Tibial artery (tissue), 4 donors: Measurements from ENCODE around the gene VWCE.

Experiments
- DNase-seq, 2 donors: peaks; one replicate each; pipeline ENCODE4 v3.0.0-alpha.2; 2019
- H3K27ac ChIP-seq, 2 donors: fragments of 200-600 bp; sonication (generic) in 1 of 2; 1 replicate in 1 of 2; 2 replicates in 1 of 2; pipeline ENCODE4 v1.5.1; 2018 to 2019; ENCODE audit warnings: mild to moderate bottlenecking in 1 of 2
- H3K27me3 ChIP-seq, 2 donors: fragments of 200-600 bp; sonication (generic) in 1 of 2; one replicate each; pipeline versions ENCODE4 v1.5.1 to v1.6.0; 2016 to 2019
- H3K36me3 ChIP-seq, 3 donors: fragments of 200-600 bp; sonication (generic) in 2 of 3; one replicate each; pipeline ENCODE4 v1.5.1; 2016 to 2019; ENCODE audit warnings: mild to moderate bottlenecking in 2 of 3
- H3K4me1 ChIP-seq, 4 donors: fragments of 200-600 bp; sonication (generic) in 2 of 4; 1 replicate in 3 of 4; 2 replicates in 1 of 4; pipeline ENCODE4 v1.5.1; 2016 to 2019
- H3K4me3 ChIP-seq, 2 donors: fragments of 200-600 bp; sonication (generic) in 1 of 2; 1 replicate in 1 of 2; 2 replicates in 1 of 2; pipeline ENCODE4 v1.5.1; 2018 to 2019; ENCODE audit warnings: mild to moderate bottlenecking in 2 of 2
- H3K9me3 ChIP-seq, 3 donors: fragments of 200-600 bp; sonication (generic) in 1 of 3; one replicate each; pipeline ENCODE4 v1.5.1; 2016 to 2019
- intact Hi-C: fragments of 100-400 bp; cut with DNase I; formaldehyde crosslinking; loops from one replicate; pipeline ENCODE4 v1.15.0; 2023; ENCODE audit warnings: low total_unique reads
- TF ChIP-seq, protein P1 (sequence below), 2 experiments: fragments of 200-600 bp in 1 of 2; fragments of 450-650 bp in 1 of 2; IDR thresholded peaks; one replicate each; pipeline ENCODE4 v1.5.1; 2017 to 2019; ENCODE audit warnings: antibody characterized with exemption in 2 of 2, mild to moderate bottlenecking in 1 of 2, moderate library complexity in 1 of 2

The VWCE gene

DNA sequence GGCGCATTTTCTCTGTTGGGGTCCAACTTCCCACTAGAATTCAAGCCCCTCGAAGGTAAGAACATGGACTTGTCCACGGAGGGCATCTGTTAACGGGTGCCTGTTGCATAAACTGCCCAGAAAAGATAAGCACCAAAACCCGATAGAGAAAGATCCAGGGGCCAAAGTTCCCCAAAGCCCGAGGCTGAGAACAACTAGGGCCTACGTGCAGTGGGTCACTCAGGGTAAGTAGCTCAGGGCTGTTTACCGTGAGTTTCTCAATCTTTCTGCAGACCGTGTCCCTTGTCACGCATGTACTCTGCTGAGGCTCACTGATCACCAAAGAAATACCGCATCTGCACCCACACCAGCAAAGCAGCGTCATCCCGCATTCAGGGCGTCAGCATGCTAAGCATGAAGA is 29.8 kb downstream of the VWCE start:
- no peak overlapping the region for H3K4me3 ChIP-seq
- intact Hi-C loops, result no loop called here
- H3K36me3 ChIP-seq, result no peaks in the 10 kb centered on the region
- no peaks in the 10 kb centered on the region for H3K4me1 ChIP-seq
- no peak for DNase-seq
- H3K27ac ChIP-seq, result no peak overlapping the region
- H3K27me3 ChIP-seq, result no peaks in the 10 kb centered on the region
- TF ChIP-seq, protein P1, sequence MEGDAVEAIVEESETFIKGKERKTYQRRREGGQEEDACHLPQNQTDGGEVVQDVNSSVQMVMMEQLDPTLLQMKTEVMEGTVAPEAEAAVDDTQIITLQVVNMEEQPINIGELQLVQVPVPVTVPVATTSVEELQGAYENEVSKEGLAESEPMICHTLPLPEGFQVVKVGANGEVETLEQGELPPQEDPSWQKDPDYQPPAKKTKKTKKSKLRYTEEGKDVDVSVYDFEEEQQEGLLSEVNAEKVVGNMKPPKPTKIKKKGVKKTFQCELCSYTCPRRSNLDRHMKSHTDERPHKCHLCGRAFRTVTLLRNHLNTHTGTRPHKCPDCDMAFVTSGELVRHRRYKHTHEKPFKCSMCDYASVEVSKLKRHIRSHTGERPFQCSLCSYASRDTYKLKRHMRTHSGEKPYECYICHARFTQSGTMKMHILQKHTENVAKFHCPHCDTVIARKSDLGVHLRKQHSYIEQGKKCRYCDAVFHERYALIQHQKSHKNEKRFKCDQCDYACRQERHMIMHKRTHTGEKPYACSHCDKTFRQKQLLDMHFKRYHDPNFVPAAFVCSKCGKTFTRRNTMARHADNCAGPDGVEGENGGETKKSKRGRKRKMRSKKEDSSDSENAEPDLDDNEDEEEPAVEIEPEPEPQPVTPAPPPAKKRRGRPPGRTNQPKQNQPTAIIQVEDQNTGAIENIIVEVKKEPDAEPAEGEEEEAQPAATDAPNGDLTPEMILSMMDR (IDR thresholded peaks at IDR 0.05), result no peak
- no peaks in the 10 kb centered on the region for H3K9me3 ChIP-seq

DNA sequence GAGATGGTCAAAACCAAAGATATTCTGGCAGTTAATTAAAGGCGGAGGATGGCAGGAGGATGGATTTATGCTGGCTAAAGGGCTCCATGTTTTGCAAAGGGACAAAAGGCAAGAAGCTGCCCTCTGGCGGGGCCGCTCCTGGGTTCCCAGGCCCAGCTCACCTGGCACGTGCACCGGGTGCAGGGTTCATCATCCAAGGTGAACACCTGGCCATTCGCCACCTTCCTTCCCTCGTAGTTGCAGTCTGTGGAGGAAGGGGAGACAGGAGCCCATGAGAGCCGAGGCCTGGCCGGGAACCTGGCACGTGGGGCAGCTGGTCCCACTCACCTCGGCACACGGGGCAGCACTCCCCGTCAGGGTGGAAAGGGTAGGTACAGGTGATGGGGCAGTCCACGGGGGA is 30.3 kb downstream of the VWCE start:
- Histone ChIP-seq H3K27ac (no peak overlapping the region), H3K36me3 (no peaks in the 10 kb centered on the region), H3K4me3 (no peak overlapping the region), H3K27me3 (no peaks in the 10 kb centered on the region), H3K9me3 (no peaks in the 10 kb centered on the region), H3K4me1 (no peaks in the 10 kb centered on the region)
- TF ChIP-seq, protein P1 (IDR thresholded peaks at IDR 0.05), result no peak
- intact Hi-C loops, result no loop called here
- DNase-seq, result no peak

DNA sequence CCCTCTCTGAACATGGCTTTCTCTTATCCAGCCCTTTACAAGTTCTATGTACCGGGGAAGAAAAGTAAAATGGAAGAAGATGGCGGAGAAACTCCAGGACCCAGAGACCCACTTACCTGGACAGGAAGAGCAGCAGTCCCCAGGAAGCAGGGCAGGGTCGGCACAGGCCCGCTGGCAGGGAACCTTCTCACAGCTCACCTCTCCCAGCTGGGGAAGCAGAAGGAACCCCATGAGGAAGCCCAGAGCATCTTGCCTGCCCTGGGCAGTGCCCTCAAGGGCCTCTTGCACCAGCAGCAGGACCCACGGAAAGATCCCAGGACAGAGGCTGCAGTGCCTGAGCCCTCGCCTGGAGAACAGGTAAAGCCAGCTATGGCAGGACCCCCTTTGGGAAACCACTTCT is 30.7 kb downstream of the VWCE start:
- intact Hi-C loops, result no loop called here
- Histone ChIP-seq H3K4me3 (no peak overlapping the region), H3K27me3 (no peaks in the 10 kb centered on the region), H3K36me3 (no peaks in the 10 kb centered on the region), H3K4me1 (no peaks in the 10 kb centered on the region), H3K27ac (no peak overlapping the region), H3K9me3 (no peaks in the 10 kb centered on the region)
- DNase-seq, result no peak
- TF ChIP-seq, protein P1 (IDR thresholded peaks at IDR 0.05), result no peak

DNA sequence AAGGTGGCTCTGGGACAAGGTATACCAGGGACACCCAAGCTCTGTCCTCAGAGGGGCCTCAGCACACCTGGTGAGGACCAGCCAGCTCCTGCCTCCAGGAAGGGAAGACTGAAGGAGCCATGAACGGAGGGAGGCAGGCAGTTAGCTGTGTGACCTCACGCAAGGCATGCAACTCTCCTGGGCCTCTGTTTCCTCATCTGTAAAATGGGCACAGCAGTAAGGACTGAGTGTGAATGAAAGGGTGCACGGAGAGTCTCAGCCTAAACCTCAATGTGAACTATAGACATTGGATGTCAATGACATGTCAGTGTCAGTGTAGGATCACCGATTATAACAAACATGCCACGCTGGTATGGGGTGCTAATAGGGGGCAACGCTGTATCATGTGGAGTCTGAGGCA is 35.8 kb downstream of the VWCE start:
- Histone ChIP-seq H3K9me3 (no peaks in the 10 kb centered on the region), H3K27me3 (no peaks in the 10 kb centered on the region), H3K27ac (no peak overlapping the region), H3K4me3 (no peak overlapping the region), H3K4me1 (no peaks in the 10 kb centered on the region), H3K36me3 (peaks cover 0 to 9% (median 0%) of the 10 kb centered on the region in 3 donors)
- intact Hi-C loops, result no loop called here
- no peak for DNase-seq
- TF ChIP-seq, protein P1 (IDR thresholded peaks at IDR 0.05), result no peak

DNA sequence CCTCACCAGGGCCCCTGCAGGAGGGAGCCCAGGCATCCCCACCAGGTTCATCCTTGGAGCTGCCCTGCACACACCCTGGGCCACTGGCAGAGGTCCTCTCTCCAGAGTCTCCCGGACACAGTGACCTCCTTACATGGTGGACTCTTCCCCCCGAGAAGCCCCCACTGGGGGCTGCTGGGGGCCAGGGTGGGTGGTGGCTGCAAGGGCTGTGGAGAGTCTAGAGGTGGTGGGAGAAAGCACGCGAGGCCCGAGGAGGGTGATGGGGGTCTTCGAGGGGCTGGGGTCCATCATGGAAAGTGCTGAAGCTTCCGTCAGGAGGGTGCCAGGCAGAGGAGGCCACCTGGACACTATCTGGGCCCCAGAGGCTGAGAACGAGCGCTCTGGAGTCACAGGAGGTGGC is 36.6 kb downstream of the VWCE start:
- Histone ChIP-seq H3K36me3 (peaks cover 0 to 9% (median 0%) of the 10 kb centered on the region in 3 donors), H3K4me1 (no peaks in the 10 kb centered on the region), H3K9me3 (no peaks in the 10 kb centered on the region), H3K27ac (no peak overlapping the region), H3K27me3 (no peaks in the 10 kb centered on the region), H3K4me3 (no peak overlapping the region)
- intact Hi-C loops, result no loop called here
- TF ChIP-seq, protein P1 (IDR thresholded peaks at IDR 0.05), result no peak
- DNase-seq, result no peak
